AG10803 (cell line): ENCODE results near the gene ANXA4.

ENCODE experiments used
- DNase-seq: peaks from one replicate; pipeline ENCODE4 v3.0.0; 2010; ENCODE audit warnings: low read depth
- H3K4me3 ChIP-seq: 2 replicates; pipeline ENCODE4 v1.5.1; 2011; ENCODE audit warnings: mild to moderate bottlenecking, low read length, control low read depth
- CTCF ChIP-seq: conservative IDR thresholded peaks from 2 replicates; pipeline ENCODE4 v1.5.1; 2011; ENCODE audit warnings: mild to moderate bottlenecking, low read length, control low read depth, inconsistent platforms

ANXA4 gene

GRCh38 chr2:69700381-69700780, 41.6 kb upstream of the ANXA4 start:
- no peak for TF ChIP-seq CTCF
- no peak for DNase-seq
- no peak overlapping the region for H3K4me3 ChIP-seq

- no peak overlapping the region for H3K4me3 ChIP-seq
- no peak for DNase-seq
- no peak for TF ChIP-seq CTCF
These were observed 40.6 kb upstream of the ANXA4 start for GRCh38 chr2:69701100-69701945.

- no peak overlapping the region for H3K4me3 ChIP-seq
- no peak for TF ChIP-seq CTCF
- DNase-seq, result no peak
These were observed 38.7 kb upstream of the ANXA4 start for GRCh38 chr2:69703189-69703588.

GRCh38 chr2:69704446-69704845, 37.5 kb upstream of the ANXA4 start:
- no peak for TF ChIP-seq CTCF
- no peak overlapping the region for H3K4me3 ChIP-seq
- DNase-seq, result no peak

GRCh38 chr2:69709290-69709689, 32.6 kb upstream of the ANXA4 start:
- TF ChIP-seq CTCF, result no peak
- H3K4me3 ChIP-seq, result no peak overlapping the region
- no peak for DNase-seq

- TF ChIP-seq CTCF, result no peak
These were observed 30.0 kb upstream of the ANXA4 start for GRCh38 chr2:69711971-69712370.

GRCh38 chr2:69714024-69714423, 27.9 kb upstream of the ANXA4 start:
- H3K4me3 ChIP-seq, result no peak overlapping the region
- no peak for TF ChIP-seq CTCF
- no peak for DNase-seq

More at GRCh38 chr2:69711971-69712370, 30.0 kb upstream of the ANXA4 start:
- DNase-seq, result no peak
- no peak overlapping the region for H3K4me3 ChIP-seq
